Urinary bladder (tissue), 4 donors: ENCODE results near the gene XIRP2. TPM values are rescaled to one million over a fixed set of nuclear protein-coding genes. Genes with fewer than 3 reads are reported as not detected.

Experiments used
- DNase-seq: peaks from one replicate; pipeline ENCODE4 v3.0.0-alpha.2; 2015; ENCODE audit errors: extremely low spot score
- H3K27ac ChIP-seq: one replicate; pipeline ENCODE4 v1.5.1; 2013; ENCODE audit warnings: low read depth, mild to moderate bottlenecking, moderate library complexity
- H3K36me3 ChIP-seq: one replicate; pipeline ENCODE4 v1.6.1; 2013; ENCODE audit warnings: mild to moderate bottlenecking, moderate library complexity; ENCODE audit not compliant: insufficient read depth
- H3K4me1 ChIP-seq: one replicate; pipeline ENCODE4 v1.6.1; 2013; ENCODE audit warnings: mild to moderate bottlenecking, moderate library complexity; ENCODE audit not compliant: insufficient read depth
- H3K4me3 ChIP-seq: one replicate; pipeline ENCODE4 v1.5.1; 2013; ENCODE audit warnings: low read depth, low read length
- WGBS: extraction: QIAGEN DNeasy Blood & Tissue Kit; methylation state at CpG from one replicate; pipeline ENCODE4 v1.1.7; 2013; 5-methylcytosine and 5-hydroxymethylcytosine counted together
- polyA plus RNA-seq: library from polyadenylated mRNA; stranded (reverse); fragments of 200-250 nt; gene quantifications from one replicate; pipeline ENCODE4 v1.2.3, GENCODE V29; 2013
- total RNA-seq: library from RNA; depleted of rRNA; stranded (reverse); fragments of >200 nt; gene quantifications from one replicate; pipeline ENCODE4 v1.2.3, GENCODE V29; 2014
- donor health status: healthy with polysubstance abuse.
- donor health status: healthy.

XIRP2 gene
- total and polyA plus RNA-seq, 2 donors, result 5.8 TPM; not detected in 1

DNA sequence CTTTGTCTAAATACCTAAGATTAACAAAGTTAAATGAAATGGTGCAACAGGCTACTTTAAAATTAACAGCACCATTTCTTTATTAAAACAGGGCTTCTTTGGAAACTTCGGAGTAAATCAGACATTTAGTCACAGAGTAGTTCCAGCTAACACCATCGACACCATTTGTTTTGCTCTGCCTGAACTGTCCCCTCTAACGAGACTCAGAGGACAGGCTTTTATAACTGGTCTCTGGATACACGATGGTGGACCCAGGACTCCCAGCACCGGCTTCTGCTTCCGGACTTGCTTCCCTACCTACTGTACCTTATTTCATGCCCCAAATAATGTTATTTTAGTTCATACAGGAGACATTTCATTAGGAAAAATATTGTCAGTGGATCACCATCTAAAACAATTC, 252.1 kb downstream of the XIRP2 start:
- Histone ChIP-seq H3K4me3 (no peak overlapping the region), H3K27ac (no peak overlapping the region), H3K4me1 (no peaks in the 10 kb centered on the region), H3K36me3 (no peaks in the 10 kb centered on the region)
- no peak for DNase-seq
- WGBS, result 81% methylated on average over 6 of the region's 6 CpGs

DNA sequence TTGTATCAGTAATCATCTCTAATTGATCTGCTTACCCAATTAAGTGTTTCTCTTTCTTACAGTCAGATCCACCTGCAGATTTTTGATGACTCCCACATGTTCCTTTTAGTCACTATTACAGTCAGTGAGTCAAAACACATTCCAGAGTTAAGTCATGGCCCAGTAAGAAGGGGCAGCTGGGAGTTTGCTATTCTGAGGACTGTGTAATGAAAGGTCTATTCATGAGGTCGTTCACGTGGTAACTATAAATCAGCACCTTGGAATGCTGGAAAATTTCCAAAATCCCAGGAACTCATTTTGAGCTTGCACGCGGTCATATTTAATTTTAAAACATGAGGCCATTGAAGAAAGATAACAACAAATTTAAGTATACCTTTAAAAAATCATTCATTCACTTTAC, 252.5 kb downstream of the XIRP2 start:
- no peaks in the 10 kb centered on the region for H3K4me1 ChIP-seq
- DNase-seq, result no peak
- no peak overlapping the region for H3K4me3 ChIP-seq
- 15% methylated on average over 4 of the region's 4 CpGs for WGBS
- H3K27ac ChIP-seq, result no peak overlapping the region
- no peaks in the 10 kb centered on the region for H3K36me3 ChIP-seq

DNA sequence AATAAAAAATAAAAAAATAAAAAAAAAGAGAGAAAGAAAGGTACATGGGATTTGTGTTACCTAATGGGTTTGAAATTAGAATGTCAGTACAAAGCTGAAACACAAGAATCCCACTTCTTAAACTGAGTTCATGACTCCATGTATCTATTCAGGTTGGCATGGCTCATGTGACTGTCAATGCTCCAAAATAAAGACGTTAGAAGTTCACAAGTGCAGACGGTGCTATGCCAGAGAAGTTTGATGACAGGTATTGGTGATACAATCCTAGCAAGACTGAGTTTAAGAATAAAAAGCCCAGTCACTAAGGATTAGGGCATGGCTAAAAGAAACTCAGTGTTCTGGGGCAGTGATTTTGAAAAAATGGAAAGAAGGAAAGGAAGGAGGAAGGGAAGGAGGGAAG, 254.3 kb downstream of the XIRP2 start:
- Histone ChIP-seq H3K4me1 (no peaks in the 10 kb centered on the region), H3K4me3 (no peak overlapping the region), H3K36me3 (no peaks in the 10 kb centered on the region), H3K27ac (no peak overlapping the region)
- no peak for DNase-seq
- 68% methylated on average over 2 of the region's 2 CpGs for WGBS

DNA sequence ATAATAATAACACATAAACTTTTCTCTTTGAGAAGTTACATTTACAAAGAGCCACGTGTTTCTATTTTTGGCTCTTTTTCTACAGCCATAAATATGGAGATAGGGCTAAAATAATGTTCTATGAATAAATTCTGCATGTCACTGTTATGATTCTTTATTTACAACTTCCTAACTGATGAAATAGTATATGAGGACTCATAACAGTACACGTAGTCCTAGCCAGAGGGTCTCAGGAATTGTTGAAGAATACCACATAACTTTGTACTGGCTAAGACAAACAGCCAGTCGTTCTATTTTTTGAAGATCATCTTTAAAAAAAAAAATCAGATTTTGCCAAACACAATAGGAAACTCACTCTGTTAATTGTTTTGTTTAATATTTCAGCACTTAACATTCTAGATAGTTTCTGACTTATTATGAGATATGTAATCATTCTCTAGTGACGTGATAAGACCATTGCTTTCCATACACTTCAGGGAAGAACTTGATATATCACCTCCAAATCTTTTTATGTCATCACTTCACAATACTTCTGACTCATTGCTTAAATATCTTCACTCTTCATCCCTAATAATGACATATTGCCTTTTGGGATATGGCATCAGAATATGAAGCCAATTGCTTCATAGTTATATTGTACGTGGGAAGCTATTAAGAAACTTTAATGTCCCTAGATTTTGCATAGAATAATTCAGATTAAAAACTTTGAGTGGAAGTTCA, 256.1 kb downstream of the XIRP2 start:
- 29% methylated on average over 5 of the region's 5 CpGs for WGBS
- H3K27ac ChIP-seq, result no peak overlapping the region

GRCh38 chr2:167147271-167147941, 259.1 kb downstream of the XIRP2 start:
- Histone ChIP-seq H3K27ac (no peak overlapping the region), H3K4me3 (no peak overlapping the region), H3K36me3 (no peaks in the 10 kb centered on the region), H3K4me1 (no peaks in the 10 kb centered on the region)
- no peak for DNase-seq
- 66% methylated on average over 6 of the region's 6 CpGs for WGBS

More for the DNA sequence above, 256.1 kb downstream of the XIRP2 start:
- DNase-seq, result no peak
- H3K4me1 ChIP-seq, result no peaks in the 10 kb centered on the region
- no peak overlapping the region for H3K4me3 ChIP-seq
- H3K36me3 ChIP-seq, result no peaks in the 10 kb centered on the region

DNA sequence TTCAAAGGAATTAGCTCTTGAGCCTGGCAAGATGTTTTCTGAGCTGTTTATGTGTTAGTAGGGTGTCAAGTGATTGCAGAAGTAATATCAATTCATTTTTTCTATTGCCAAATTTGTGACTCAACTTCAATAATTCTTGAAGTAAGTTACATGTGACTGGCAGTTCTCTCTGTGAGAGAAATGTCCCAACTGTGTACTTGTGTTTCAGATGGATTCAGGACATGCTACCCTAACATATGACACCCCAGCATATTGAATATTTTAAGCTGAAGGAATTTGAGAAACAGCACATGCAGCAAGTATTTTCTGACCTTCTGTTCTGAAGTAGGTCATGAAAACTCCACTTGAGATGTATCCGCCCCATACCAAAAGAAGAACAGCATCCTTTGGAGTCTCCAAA, 263.6 kb downstream of the XIRP2 start:
- 90% methylated on average over 1 of the region's 1 CpG for WGBS
- H3K4me3 ChIP-seq, result no peak overlapping the region
- H3K36me3 ChIP-seq, result no peaks in the 10 kb centered on the region
- DNase-seq, result no peak
- no peak overlapping the region for H3K27ac ChIP-seq
- H3K4me1 ChIP-seq, result no peaks in the 10 kb centered on the region

DNA sequence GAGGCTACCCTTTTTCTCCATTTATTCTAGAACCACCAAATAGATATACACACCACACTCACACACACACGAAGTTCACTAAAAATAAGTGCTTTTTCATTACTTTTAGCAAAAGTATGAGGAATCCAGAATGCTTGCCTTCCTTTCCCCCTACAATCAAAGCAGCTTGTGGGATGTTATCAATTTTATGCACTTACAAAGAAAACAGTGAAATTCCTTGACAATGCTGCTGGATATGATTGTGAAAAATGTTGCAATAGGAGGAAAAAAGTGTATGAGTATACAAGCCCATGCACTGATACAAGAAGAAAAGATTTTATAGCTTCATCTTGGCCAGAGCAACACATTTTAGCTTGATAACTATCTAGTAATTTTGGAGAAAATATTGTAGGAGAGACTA, 269.2 kb downstream of the XIRP2 start:
- no peak overlapping the region for H3K27ac ChIP-seq
- WGBS, result 45% methylated on average over 1 of the region's 1 CpG
- DNase-seq, result no peak
- no peak overlapping the region for H3K4me3 ChIP-seq
- H3K36me3 ChIP-seq, result no peaks in the 10 kb centered on the region
- H3K4me1 ChIP-seq, result no peaks in the 10 kb centered on the region

DNA sequence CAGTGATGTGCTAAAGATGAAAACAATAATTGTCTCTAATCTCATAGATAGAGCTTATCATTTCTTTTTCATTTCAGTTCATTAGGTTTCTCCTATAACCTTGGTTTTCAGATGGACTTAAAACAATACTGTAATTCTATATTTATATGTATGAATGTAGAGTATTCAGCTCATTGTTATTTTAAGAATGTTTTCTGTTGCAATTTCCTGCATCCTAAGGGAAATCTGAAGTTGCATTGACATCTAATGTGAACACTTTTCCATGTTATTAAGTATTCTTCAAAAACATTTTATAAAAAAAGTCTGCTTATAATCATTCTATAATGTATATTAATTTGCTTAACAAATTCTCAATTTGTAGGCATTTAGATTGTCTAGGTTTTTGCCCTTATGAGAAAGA, 288.9 kb downstream of the XIRP2 start:
- no peaks in the 10 kb centered on the region for H3K36me3 ChIP-seq
- no peaks in the 10 kb centered on the region for H3K4me1 ChIP-seq
- H3K4me3 ChIP-seq, result no peak overlapping the region
- no peak for DNase-seq
- H3K27ac ChIP-seq, result no peak overlapping the region

DNA sequence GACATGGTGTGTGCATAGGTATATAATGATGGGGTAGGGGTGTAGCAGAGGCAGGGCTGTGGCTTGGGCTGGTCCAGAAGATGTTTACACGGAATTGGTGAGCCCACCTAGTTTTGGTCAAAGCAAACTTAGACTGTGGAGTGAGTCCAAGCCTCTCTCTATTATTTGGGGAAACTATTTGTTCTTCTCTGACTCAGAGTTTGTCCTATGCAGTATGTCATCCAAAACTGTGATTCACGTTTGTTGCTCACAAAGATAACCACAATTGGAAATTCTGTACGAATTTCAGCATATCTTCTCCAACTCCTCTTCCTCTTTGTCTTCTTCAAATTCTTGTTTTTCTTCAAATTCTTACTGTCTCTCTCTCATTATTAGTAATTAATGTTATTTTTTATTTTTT, 292.9 kb downstream of the XIRP2 start:
- Histone ChIP-seq H3K4me1 (no peaks in the 10 kb centered on the region), H3K4me3 (no peak overlapping the region), H3K27ac (no peak overlapping the region), H3K36me3 (no peaks in the 10 kb centered on the region)
- no peak for DNase-seq
- WGBS, result 75% methylated on average over 3 of the region's 3 CpGs

DNA sequence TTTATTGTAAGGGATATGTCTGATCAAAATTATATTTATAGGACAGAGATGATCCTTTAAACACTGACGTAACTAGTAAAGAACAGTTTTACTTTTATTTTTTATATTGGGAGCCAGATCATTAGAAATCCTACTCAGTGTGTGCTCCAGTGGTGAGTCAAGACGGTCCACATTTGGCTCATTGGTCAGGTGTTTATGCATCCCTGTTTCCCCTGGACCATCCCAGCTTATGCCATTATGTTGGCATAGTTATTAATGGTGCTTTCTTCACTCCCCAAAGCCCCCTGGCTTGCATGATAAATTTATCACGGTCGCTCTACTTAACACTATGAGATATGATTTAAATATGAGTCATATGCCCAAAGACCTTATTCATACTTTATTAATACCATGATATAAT, 293.4 kb downstream of the XIRP2 start:
- 95% methylated on average over 4 of the region's 4 CpGs for WGBS
- H3K36me3 ChIP-seq, result no peaks in the 10 kb centered on the region
- no peak for DNase-seq
- no peak overlapping the region for H3K4me3 ChIP-seq
- H3K4me1 ChIP-seq, result no peaks in the 10 kb centered on the region
- H3K27ac ChIP-seq, result no peak overlapping the region

GRCh38 chr2:167182403-167182802, 294.1 kb downstream of the XIRP2 start:
- no peak overlapping the region for H3K4me3 ChIP-seq
- H3K4me1 ChIP-seq, result no peaks in the 10 kb centered on the region
- no peaks in the 10 kb centered on the region for H3K36me3 ChIP-seq
- no peak for DNase-seq
- no peak overlapping the region for H3K27ac ChIP-seq
- WGBS, result 69% methylated on average over 2 of the region's 2 CpGs

- WGBS, result 78% methylated on average over 3 of the region's 3 CpGs
- DNase-seq, result no peak
- Histone ChIP-seq H3K4me3 (no peak overlapping the region), H3K36me3 (no peaks in the 10 kb centered on the region), H3K27ac (no peak overlapping the region), H3K4me1 (no peaks in the 10 kb centered on the region)
These were observed 295.7 kb downstream of the XIRP2 start for GRCh38 chr2:167183931-167184330.

DNA sequence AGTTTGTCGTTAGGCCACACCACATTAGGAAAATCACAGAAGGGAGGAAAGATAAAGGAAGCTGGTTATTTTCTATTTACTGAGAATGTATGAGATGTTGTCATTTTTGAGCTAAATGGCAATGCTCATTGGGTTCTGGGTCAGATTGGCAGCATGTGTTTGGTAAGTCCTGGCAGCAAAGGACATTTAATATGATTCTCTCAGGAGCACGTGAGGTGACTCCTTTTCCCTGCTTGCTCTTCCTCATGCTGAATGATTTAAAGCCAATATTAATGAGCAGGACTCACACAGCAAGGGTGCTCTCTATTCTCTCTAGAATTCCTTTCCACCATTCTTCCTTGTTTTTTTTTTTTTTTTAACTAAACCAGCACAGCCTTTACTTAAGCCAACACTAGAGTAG, 298.2 kb downstream of the XIRP2 start:
- no peaks in the 10 kb centered on the region for H3K36me3 ChIP-seq
- no peak for DNase-seq
- 83% methylated on average over 2 of the region's 2 CpGs for WGBS
- no peak overlapping the region for H3K27ac ChIP-seq
- no peaks in the 10 kb centered on the region for H3K4me1 ChIP-seq
- H3K4me3 ChIP-seq, result no peak overlapping the region

DNA sequence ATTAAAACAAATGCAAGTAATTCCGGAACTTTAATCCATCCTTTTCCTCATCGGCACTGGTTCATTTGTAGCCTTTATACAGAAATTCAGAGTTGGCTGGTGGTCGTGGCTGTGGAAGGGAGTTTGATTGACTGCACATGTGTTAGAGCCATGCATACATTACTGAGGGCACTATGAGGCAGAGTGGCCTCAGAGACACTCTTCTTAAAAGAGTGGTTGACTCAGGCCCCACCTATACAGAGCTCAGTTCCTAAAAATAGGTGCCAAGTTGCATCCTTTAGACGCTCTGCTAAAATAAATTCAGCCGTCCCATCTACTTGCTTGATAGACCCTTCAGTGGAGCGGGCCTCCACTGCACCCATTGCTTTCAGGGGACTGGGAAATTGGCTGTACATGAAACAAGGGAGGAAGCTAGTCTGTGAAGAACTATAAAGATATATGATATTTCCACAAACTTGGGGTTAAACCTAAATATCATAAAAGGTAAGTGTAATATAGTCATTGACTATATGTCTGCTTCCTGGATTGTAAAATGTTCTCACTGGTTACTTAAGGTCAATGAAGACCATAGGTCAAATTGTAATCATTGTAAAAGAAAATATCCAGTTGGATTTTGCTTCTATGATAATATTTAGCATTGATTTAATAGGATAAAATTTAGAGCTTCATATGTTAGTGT, 298.9 kb downstream of the XIRP2 start:
- WGBS, result 85% methylated on average over 6 of the region's 6 CpGs
- no peak for DNase-seq
- Histone ChIP-seq H3K36me3 (no peaks in the 10 kb centered on the region), H3K4me1 (no peaks in the 10 kb centered on the region), H3K27ac (no peak overlapping the region), H3K4me3 (no peak overlapping the region)
